Measurements from ENCODE around the gene ITGA6. TPM values are rescaled to one million over a fixed set of nuclear protein-coding genes. Genes with fewer than 3 reads are reported as not detected.

ITGA6 gene
- total RNA-seq, 1 experiment from 2014 or later = 27.8 TPM

- intact Hi-C loops (cut with micrococcal nuclease; ENCODE audit: unreplicated experiment) = no loop called here
- POLR2A ChIA-PET = no interaction called here
- H3K27me3 ChIP-seq (replicated peaks; ENCODE audit: control insufficient read depth, insufficient read depth, low read length) = no peaks in the 10 kb centered on the region
Observed at GRCh38 chr2:172510548-172510947, 83.2 kb downstream of the ITGA6 start.

GRCh38 chr2:172512810-172513523, 85.6 kb downstream of the ITGA6 start:
- no peaks in the 10 kb centered on the region for H3K4me1 ChIP-seq
- Mint-ChIP-seq H3K4me1 (ENCODE audit: low read depth, unreplicated experiment) (no peaks in the 10 kb centered on the region), H3K27ac (ENCODE audit: unreplicated experiment) (no peak overlapping the region), H3K4me3 (ENCODE audit: unreplicated experiment) (no peak overlapping the region), H3K36me3 (ENCODE audit: insufficient read depth, unreplicated experiment) (no peaks in the 10 kb centered on the region), H3K9me3 (ENCODE audit: unreplicated experiment) (peaks cover 42% of the 10 kb centered on the region), H3K27me3 (ENCODE audit: insufficient read depth, unreplicated experiment) (no peaks in the 10 kb centered on the region)
- intact Hi-C loops (cut with micrococcal nuclease; ENCODE audit: unreplicated experiment) = no loop called here
- ChIA-PET CTCF (no interaction called here), POLR2A (no interaction called here)
- H3K4me3 ChIP-seq (ENCODE audit: low read depth, low read length) = no peak overlapping the region
- peak in 1 of 2 experiments; percentile 7 for DNase-seq
- no peaks in the 10 kb centered on the region for H3K36me3 ChIP-seq (ENCODE audit: control insufficient read depth, insufficient read depth, low read length)
- no TSS peak for BruUV-seq (replicated peaks)
- peaks cover 34% of the 10 kb centered on the region for H3K9me3 ChIP-seq
- TF ChIP-seq CTCF (IDR thresholded peaks at IDR 0.05; ENCODE audit: insufficient read depth in 1 of 2, low read depth in 1 of 2, low read length in 1 of 2, severe bottlenecking in 1 of 2, unreplicated experiment in 1 of 2) = no peak
- H3K27me3 ChIP-seq (replicated peaks; ENCODE audit: control insufficient read depth, insufficient read depth, low read length) = no peaks in the 10 kb centered on the region

More at GRCh38 chr2:172510548-172510947, 83.2 kb downstream of the ITGA6 start:
- Histone ChIP-seq H3K9me3 (peaks cover 33% of the 10 kb centered on the region), H3K36me3 (ENCODE audit: control insufficient read depth, insufficient read depth, low read length) (no peaks in the 10 kb centered on the region), H3K4me1 (no peaks in the 10 kb centered on the region), H3K4me3 (ENCODE audit: low read depth, low read length) (no peak overlapping the region)
- Mint-ChIP-seq H3K27me3 (ENCODE audit: insufficient read depth, unreplicated experiment) (no peaks in the 10 kb centered on the region), H3K4me1 (ENCODE audit: low read depth, unreplicated experiment) (no peaks in the 10 kb centered on the region), H3K9me3 (ENCODE audit: unreplicated experiment) (peaks cover 29% of the 10 kb centered on the region), H3K27ac (ENCODE audit: unreplicated experiment) (no peak overlapping the region), H3K36me3 (ENCODE audit: insufficient read depth, unreplicated experiment) (no peaks in the 10 kb centered on the region), H3K4me3 (ENCODE audit: unreplicated experiment) (no peak overlapping the region)
- CTCF ChIA-PET = no interaction called here
- no peak for DNase-seq
- no TSS peak for BruUV-seq (replicated peaks)
- TF ChIP-seq CTCF (IDR thresholded peaks at IDR 0.05; ENCODE audit: insufficient read depth in 1 of 2, low read depth in 1 of 2, low read length in 1 of 2, severe bottlenecking in 1 of 2, unreplicated experiment in 1 of 2) = no peak

- H3K27me3 Mint-ChIP-seq (ENCODE audit: insufficient read depth, unreplicated experiment) = no peaks in the 10 kb centered on the region
- ChIA-PET POLR2A (no interaction called here), CTCF (no interaction called here)
- Histone ChIP-seq H3K27me3 (replicated peaks; ENCODE audit: control insufficient read depth, insufficient read depth, low read length) (no peaks in the 10 kb centered on the region), H3K36me3 (ENCODE audit: control insufficient read depth, insufficient read depth, low read length) (no peaks in the 10 kb centered on the region), H3K4me1 (no peaks in the 10 kb centered on the region), H3K4me3 (ENCODE audit: low read depth, low read length) (no peak overlapping the region), H3K9me3 (peaks cover 34% of the 10 kb centered on the region)
- no peaks in the 10 kb centered on the region for H3K36me3 Mint-ChIP-seq (ENCODE audit: insufficient read depth, unreplicated experiment)
- no peak overlapping the region for H3K27ac Mint-ChIP-seq (ENCODE audit: unreplicated experiment)
- no TSS peak for BruUV-seq (replicated peaks)
- intact Hi-C loops (cut with micrococcal nuclease; ENCODE audit: unreplicated experiment) = no loop called here
- no peak for DNase-seq
- no peak for TF ChIP-seq CTCF (IDR thresholded peaks at IDR 0.05; ENCODE audit: insufficient read depth in 1 of 2, low read depth in 1 of 2, low read length in 1 of 2, severe bottlenecking in 1 of 2, unreplicated experiment in 1 of 2)
- no peak overlapping the region for H3K4me3 Mint-ChIP-seq (ENCODE audit: unreplicated experiment)
- no peaks in the 10 kb centered on the region for H3K4me1 Mint-ChIP-seq (ENCODE audit: low read depth, unreplicated experiment)
- peaks cover 42% of the 10 kb centered on the region for H3K9me3 Mint-ChIP-seq (ENCODE audit: unreplicated experiment)
Observed at GRCh38 chr2:172513524-172513900, 86.1 kb downstream of the ITGA6 start.
